IMR-90 (cell line): ENCODE data around the gene APC2. TPM values are rescaled to one million over a fixed set of nuclear protein-coding genes. Genes with fewer than 3 reads are reported as not detected.

ENCODE experiments used
- ATAC-seq: fragments of 200-7000 bp; cut with Tn5 transposase; 2 replicates; pipeline ENCODE4 v1.9.1; 2020; ENCODE audit warnings: low read depth, mild to moderate bottlenecking, moderate library complexity
- BruUV-seq: library from RNA; stranded (reverse); fragments of 400-500 nt; replicated peaks from 2 replicates; lab custom pipeline; 2021; lab: Mats Ljungman, UMichigan
- CTCF ChIA-PET: fragments of 300-600 bp; formaldehyde crosslinking; extraction: SDS; loops from one replicate; lab custom pipeline; 2021; ENCODE audit warnings: antibody characterized with exemption; lab: Yijun Ruan, JAX
- POLR2A ChIA-PET: fragments of 300-600 bp; sonication (Branson Sonifier 250); formaldehyde crosslinking; loops from one replicate; lab custom pipeline; 2022; ENCODE audit warnings: antibody characterized with exemption; ENCODE audit not compliant: unreplicated experiment; lab: Charles Lee
- DNase-seq: peaks from one replicate; pipeline ENCODE4 v3.0.0; 2013
- H2AFZ ChIP-seq: replicated peaks from 2 replicates; pipeline ENCODE3; 2013; ENCODE audit warnings: low read length, mild to moderate bottlenecking; ENCODE audit not compliant: poor library complexity
- H2AK5ac ChIP-seq: 2 replicates; pipeline ENCODE4 v1.6.1; 2013; ENCODE audit warnings: low read depth, low read length, inconsistent platforms
- H2AK9ac ChIP-seq: replicated peaks from 2 replicates; pipeline ENCODE3; 2013; ENCODE audit warnings: mild to moderate bottlenecking, low read depth, low read length, moderate library complexity; ENCODE audit not compliant: poor library complexity
- H2BK120ac ChIP-seq: 2 replicates; pipeline ENCODE4 v1.6.1; 2013; ENCODE audit warnings: low read depth, low read length, inconsistent platforms
- H2BK15ac ChIP-seq: 3 replicates; pipeline ENCODE4 v1.6.1; 2013; ENCODE audit warnings: low read depth, low read length, inconsistent platforms
- H2BK20ac ChIP-seq: 2 replicates; pipeline ENCODE4 v1.6.1; 2013; ENCODE audit warnings: low read depth, mild to moderate bottlenecking, inconsistent platforms, low read length, moderate library complexity
- H2BK5ac ChIP-seq: 2 replicates; pipeline ENCODE4 v1.6.1; 2013; ENCODE audit warnings: mild to moderate bottlenecking, low read depth, low read length, inconsistent platforms; ENCODE audit not compliant: poor library complexity, severe bottlenecking
- H3K14ac ChIP-seq: replicated peaks from 2 replicates; pipeline ENCODE4 v1.6.1; 2013; ENCODE audit warnings: low read depth, low read length, inconsistent platforms
- H3K18ac ChIP-seq: 2 replicates; pipeline ENCODE4 v1.6.1; 2013; ENCODE audit warnings: low read depth, low read length, control low read depth
- H3K23ac ChIP-seq: 2 replicates; pipeline ENCODE4 v1.6.1; 2013; ENCODE audit warnings: low read depth, low read length, inconsistent platforms
- H3K27ac ChIP-seq: 2 replicates; pipeline ENCODE4 v1.5.1; 2013; ENCODE audit warnings: mild to moderate bottlenecking, control low read depth, low read length; ENCODE audit not compliant: insufficient read depth
- H3K27me3 ChIP-seq: 2 replicates; pipeline ENCODE4 v1.6.1; 2013; ENCODE audit warnings: low read length; ENCODE audit not compliant: control insufficient read depth, insufficient read depth
- H3K36me3 ChIP-seq: 2 replicates; pipeline ENCODE4 v1.6.1; 2013; ENCODE audit warnings: low read length, mixed read lengths; ENCODE audit not compliant: control insufficient read depth, insufficient read depth
- H3K4ac ChIP-seq: 2 replicates; pipeline ENCODE4 v1.6.1; 2013; ENCODE audit warnings: low read depth, low read length, inconsistent platforms
- H3K4me1 ChIP-seq: 2 replicates; pipeline ENCODE4 v1.6.1; 2013; ENCODE audit warnings: low read length, mixed read lengths; ENCODE audit not compliant: control insufficient read depth, insufficient read depth
- H3K4me2 ChIP-seq: 2 replicates; pipeline ENCODE4 v1.6.1; 2013; ENCODE audit warnings: low read depth, mild to moderate bottlenecking, control low read depth, low read length, moderate library complexity
- H3K4me3 ChIP-seq: 2 replicates; pipeline ENCODE4 v1.5.1; 2013; ENCODE audit warnings: low read depth, mild to moderate bottlenecking, control low read depth, low read length, moderate library complexity; ENCODE audit not compliant: insufficient read depth
- H3K56ac ChIP-seq: 2 replicates; pipeline ENCODE4 v1.6.1; 2013; ENCODE audit warnings: low read length, inconsistent platforms; ENCODE audit not compliant: insufficient read depth; ENCODE audit errors: extremely low read depth
- H3K79me1 ChIP-seq, 2 experiments: 2 replicates each; pipeline ENCODE4 v1.6.1; 2013; ENCODE audit warnings: low read length in 2 of 2, inconsistent platforms in 1 of 2, low read depth in 1 of 2
- H3K9ac ChIP-seq: 2 replicates; pipeline ENCODE4 v1.6.1; 2013; ENCODE audit warnings: low read depth, low read length, control low read depth
- H3K9me1 ChIP-seq: 2 replicates; pipeline ENCODE4 v1.6.1; 2013; ENCODE audit warnings: low read length, inconsistent platforms; ENCODE audit not compliant: insufficient read depth
- H3K9me3 ChIP-seq: 2 replicates; pipeline ENCODE4 v1.6.1; 2013; ENCODE audit warnings: low read length; ENCODE audit not compliant: control insufficient read depth, insufficient read depth
- H4K20me1 ChIP-seq: 2 replicates; pipeline ENCODE4 v1.6.1; 2013; ENCODE audit warnings: low read length, inconsistent platforms; ENCODE audit not compliant: insufficient read depth
- H4K5ac ChIP-seq: 2 replicates; pipeline ENCODE4 v1.6.1; 2013; ENCODE audit warnings: mild to moderate bottlenecking, low read depth, low read length, control low read depth
- H4K8ac ChIP-seq, 2 experiments: 2 replicates each; pipeline ENCODE4 v1.6.1; 2013; ENCODE audit warnings: low read depth in 2 of 2, low read length in 2 of 2, control low read depth in 1 of 2, inconsistent platforms in 1 of 2
- H4K91ac ChIP-seq: 2 replicates; pipeline ENCODE4 v1.6.1; 2013; ENCODE audit warnings: low read depth, low read length, inconsistent platforms; ENCODE audit not compliant: insufficient read depth
- BHLHE40 ChIP-seq: fragments of 150-350 bp; IDR thresholded peaks from 2 replicates; pipeline ENCODE4 v1.6.1; 2016; ENCODE audit warnings: mild to moderate bottlenecking, low read depth, low read length
- CEBPB ChIP-seq: IDR thresholded peaks from 2 replicates; pipeline ENCODE4 v1.6.1; 2012; ENCODE audit warnings: low read depth, low read length, improper control_type of control experiment
- MAFK ChIP-seq: IDR thresholded peaks from 2 replicates; pipeline ENCODE4 v1.6.1; 2012; ENCODE audit warnings: low read depth, low read length, improper control_type of control experiment
- MAZ ChIP-seq: IDR thresholded peaks from 2 replicates; pipeline ENCODE4 v1.6.1; 2012; ENCODE audit warnings: low read depth, mild to moderate bottlenecking, low read length, improper control_type of control experiment, moderate library complexity, borderline replicate concordance
- MXI1 ChIP-seq: IDR thresholded peaks from 2 replicates; pipeline ENCODE4 v1.6.1; 2012; ENCODE audit warnings: low read depth, mild to moderate bottlenecking, low read length, moderate library complexity, borderline replicate concordance
- NFE2L2 ChIP-seq: fragments of 150-350 bp; IDR thresholded peaks from 2 replicates; pipeline ENCODE4 v1.6.1; 2016; ENCODE audit warnings: low read depth, mild to moderate bottlenecking, low read length
- POLR2A ChIP-seq: IDR thresholded peaks from 2 replicates; pipeline ENCODE4 v1.6.1; 2012; ENCODE audit warnings: mild to moderate bottlenecking, low read depth, low read length
- RAD21 ChIP-seq: IDR thresholded peaks from 2 replicates; pipeline ENCODE4 v1.6.1; 2012; ENCODE audit warnings: low read length, improper control_type of control experiment
- RCOR1 ChIP-seq: IDR thresholded peaks from 2 replicates; pipeline ENCODE4 v1.6.1; 2012; ENCODE audit warnings: mild to moderate bottlenecking, low read length, improper control_type of control experiment; ENCODE audit not compliant: insufficient replicate concordance
- RFX5 ChIP-seq: IDR thresholded peaks from 2 replicates; pipeline ENCODE4 v1.8.0; 2012; ENCODE audit warnings: low read depth, mild to moderate bottlenecking, low read length, moderate library complexity
- SMC3 ChIP-seq: fragments of 150-350 bp; IDR thresholded peaks from 2 replicates; pipeline ENCODE4 v1.6.1; 2016; ENCODE audit warnings: low read depth, mild to moderate bottlenecking, antibody characterized with exemption, low read length, moderate library complexity
- WGBS, 2 experiments: methylation state at CpG; one replicate each; pipeline versions ENCODE4 v1.1.5 to v1.1.7; 2013; ENCODE audit warnings: missing lambda C conversion rate in 2 of 2; ENCODE audit not compliant: insufficient read length in 1 of 2; ENCODE audit errors: extremely low coverage in 2 of 2; 5-methylcytosine and 5-hydroxymethylcytosine counted together
- dilution Hi-C: fragments of 300-500 bp; cut with HindIII; formaldehyde crosslinking; loops from one replicate; pipeline ENCODE4 v1.14.3; 2018; ENCODE audit warnings: low sequenced_read_pairs; ENCODE audit not compliant: unreplicated experiment
- in situ Hi-C: fragments of 300-500 bp; cut with MboI; formaldehyde crosslinking; loops from 3 replicates; pipeline ENCODE4 v1.14.3; 2019; ENCODE audit warnings: low sequenced_read_pairs, inconsistent platforms, mixed read lengths
- intact Hi-C: fragments of 100-400 bp; cut with micrococcal nuclease; formaldehyde crosslinking; loops from 2 replicates; pipeline ENCODE4 v1.10.0; 2022
- polyA plus RNA-seq, 3 experiments: library from polyadenylated mRNA; depleted of rRNA; stranded (reverse); fragments of >200 nt; gene quantifications; 2 replicates each; pipeline ENCODE4 v1.2.3, GENCODE V29; 2012; ENCODE audit warnings: low replicate concordance in 1 of 3
- total RNA-seq: library from RNA; depleted of rRNA; stranded (reverse); fragments of >200 nt; gene quantifications from 2 replicates; pipeline ENCODE4 v1.2.3, GENCODE V29; 2012
- TF ChIP-seq, protein P1 (sequence below): fragments of 150-350 bp; IDR thresholded peaks from 2 replicates; pipeline ENCODE4 v1.6.1; 2016; ENCODE audit warnings: low read depth, mild to moderate bottlenecking, low read length, moderate library complexity, borderline replicate concordance
- TF ChIP-seq, protein P2 (sequence below): fragments of 150-350 bp; IDR thresholded peaks from 2 replicates; pipeline ENCODE4 v1.6.1; 2017; ENCODE audit warnings: mild to moderate bottlenecking, antibody characterized with exemption, low read length, low read depth

Gene APC2
- total and polyA plus RNA-seq, 2 of the 4 experiments (the other 2 are of a cell fraction) = 0.36 to 0.41 TPM

GRCh38 chr19:1495799-1496713 lies 46.1 kb downstream of the APC2 start:
- Histone ChIP-seq H2AFZ (no peak overlapping the region), H2BK5ac (no peak overlapping the region), H3K14ac (no peak overlapping the region), H3K9me1 (no peaks in the 10 kb centered on the region), H3K18ac (no peak overlapping the region), H2AK9ac (no peak overlapping the region), H4K5ac (no peak overlapping the region), H2BK15ac (no peak overlapping the region), H2BK120ac (no peak overlapping the region), H4K20me1 (no peaks in the 10 kb centered on the region), H2BK20ac (no peak overlapping the region), H3K4me3 (no peak overlapping the region), H3K4ac (no peak overlapping the region), H3K23ac (no peak overlapping the region), H4K91ac (no peak overlapping the region), H3K27ac (no peak overlapping the region), H4K8ac (no peak overlapping the region), H2AK5ac (no peak overlapping the region), H3K36me3 (no peaks in the 10 kb centered on the region), H3K27me3 (peaks cover 13% of the 10 kb centered on the region; the same call in 1 of the 2 replicates), H3K9ac (no peak overlapping the region), H3K79me1 (no peaks in the 10 kb centered on the region), H3K4me1 (peaks cover 5% of the 10 kb centered on the region), H3K56ac (no peak overlapping the region), H3K4me2 (no peak overlapping the region), H3K9me3 (no peaks in the 10 kb centered on the region)
- 74% methylated on average over 17 of the region's 40 CpGs; no CpG with 5 or more reads in 1 of the 2 experiments for WGBS, 2 experiments
- DNase-seq (no peak), ATAC-seq (no peak)
- dilution Hi-C loops = no loop called here
- no TSS peak for BruUV-seq
- in situ Hi-C loops = no loop called here
- TF ChIP-seq POLR2A (no peak), RFX5 (no peak), NFE2L2 (no peak), MAFK (no peak), CEBPB (no peak), RAD21 (no peak), MXI1 (no peak), SMC3 (no peak), BHLHE40 (no peak), MAZ (no peak), RCOR1 (no peak)
- TF ChIP-seq, protein P1, sequence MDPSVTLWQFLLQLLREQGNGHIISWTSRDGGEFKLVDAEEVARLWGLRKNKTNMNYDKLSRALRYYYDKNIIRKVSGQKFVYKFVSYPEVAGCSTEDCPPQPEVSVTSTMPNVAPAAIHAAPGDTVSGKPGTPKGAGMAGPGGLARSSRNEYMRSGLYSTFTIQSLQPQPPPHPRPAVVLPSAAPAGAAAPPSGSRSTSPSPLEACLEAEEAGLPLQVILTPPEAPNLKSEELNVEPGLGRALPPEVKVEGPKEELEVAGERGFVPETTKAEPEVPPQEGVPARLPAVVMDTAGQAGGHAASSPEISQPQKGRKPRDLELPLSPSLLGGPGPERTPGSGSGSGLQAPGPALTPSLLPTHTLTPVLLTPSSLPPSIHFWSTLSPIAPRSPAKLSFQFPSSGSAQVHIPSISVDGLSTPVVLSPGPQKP = no peak
- TF ChIP-seq, protein P2, sequence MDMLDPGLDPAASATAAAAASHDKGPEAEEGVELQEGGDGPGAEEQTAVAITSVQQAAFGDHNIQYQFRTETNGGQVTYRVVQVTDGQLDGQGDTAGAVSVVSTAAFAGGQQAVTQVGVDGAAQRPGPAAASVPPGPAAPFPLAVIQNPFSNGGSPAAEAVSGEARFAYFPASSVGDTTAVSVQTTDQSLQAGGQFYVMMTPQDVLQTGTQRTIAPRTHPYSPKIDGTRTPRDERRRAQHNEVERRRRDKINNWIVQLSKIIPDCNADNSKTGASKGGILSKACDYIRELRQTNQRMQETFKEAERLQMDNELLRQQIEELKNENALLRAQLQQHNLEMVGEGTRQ = no peak
- POLR2A ChIA-PET = no interaction called here
- intact Hi-C loops = no loop called here
- CTCF ChIA-PET = no interaction called here
